ENCODE measurements around the gene ATP6V1B1.

DNA sequence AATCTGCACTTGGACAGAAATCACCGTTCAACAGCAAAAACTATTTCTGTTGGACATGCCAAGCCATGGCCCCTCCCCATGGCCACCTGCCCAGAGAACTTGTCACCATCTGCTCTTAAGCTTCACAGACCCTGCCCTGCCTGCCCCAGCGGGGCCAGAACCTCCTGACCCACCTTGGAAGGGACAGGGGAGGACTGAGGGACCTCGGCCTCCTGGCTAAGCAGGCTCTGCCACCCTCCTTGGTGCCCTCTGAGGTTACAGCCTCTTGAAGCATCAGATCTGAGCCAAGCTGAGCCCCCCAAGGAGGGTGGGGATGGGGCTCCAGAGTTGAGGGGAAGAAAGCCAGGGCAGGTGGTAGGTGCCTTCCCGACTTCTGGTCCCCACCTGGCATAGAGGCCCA lies 52.5 kb downstream of the ATP6V1B1 start:
- TF ChIP-seq EZH2 (IDR thresholded peaks at IDR 0.05) (no peak), POLR2AphosphoS5 (IDR thresholded peaks at IDR 0.05; ENCODE audit: borderline replicate concordance, low read depth, low read length) (no peak), FOXP2 (optimal IDR thresholded peaks at IDR 0.05; ENCODE audit: control extremely low read depth, extremely low read length, insufficient read depth) (no peak)
